Measurements from ENCODE around the gene OTC.

GRCh38 chrX:38438321-38438720 lies 85.9 kb downstream of the OTC start:
- TF ChIP-seq POLR2A (IDR thresholded peaks at IDR 0.05): no peak
- no peak for TF ChIP-seq CTCF (IDR thresholded peaks at IDR 0.05)

Data from body of pancreas (tissue), 4 donors.